Breast epithelium (tissue), 3 donors: ENCODE data around the gene ANKRD13D.

Experiments used
- POLR2A ChIP-seq: fragments of 450-650 bp; IDR thresholded peaks from one replicate; pipeline ENCODE4 v1.6.1; 2016; ENCODE audit warnings: antibody characterized with exemption, mild to moderate bottlenecking, moderate library complexity
- POLR2AphosphoS5 ChIP-seq, 3 donors: sonication (generic); formaldehyde crosslinking; IDR thresholded peaks; one replicate each; pipeline ENCODE4 v1.6.1; 2017; ENCODE audit warnings: antibody characterized with exemption in 3 of 3
- TF ChIP-seq, protein P1 (sequence below), 3 donors: fragments of 450-650 bp; IDR thresholded peaks; one replicate each; pipeline ENCODE4 v1.5.1; 2016 to 2017; ENCODE audit warnings: antibody characterized with exemption in 3 of 3, mild to moderate bottlenecking in 3 of 3, moderate library complexity in 3 of 3

DNA sequence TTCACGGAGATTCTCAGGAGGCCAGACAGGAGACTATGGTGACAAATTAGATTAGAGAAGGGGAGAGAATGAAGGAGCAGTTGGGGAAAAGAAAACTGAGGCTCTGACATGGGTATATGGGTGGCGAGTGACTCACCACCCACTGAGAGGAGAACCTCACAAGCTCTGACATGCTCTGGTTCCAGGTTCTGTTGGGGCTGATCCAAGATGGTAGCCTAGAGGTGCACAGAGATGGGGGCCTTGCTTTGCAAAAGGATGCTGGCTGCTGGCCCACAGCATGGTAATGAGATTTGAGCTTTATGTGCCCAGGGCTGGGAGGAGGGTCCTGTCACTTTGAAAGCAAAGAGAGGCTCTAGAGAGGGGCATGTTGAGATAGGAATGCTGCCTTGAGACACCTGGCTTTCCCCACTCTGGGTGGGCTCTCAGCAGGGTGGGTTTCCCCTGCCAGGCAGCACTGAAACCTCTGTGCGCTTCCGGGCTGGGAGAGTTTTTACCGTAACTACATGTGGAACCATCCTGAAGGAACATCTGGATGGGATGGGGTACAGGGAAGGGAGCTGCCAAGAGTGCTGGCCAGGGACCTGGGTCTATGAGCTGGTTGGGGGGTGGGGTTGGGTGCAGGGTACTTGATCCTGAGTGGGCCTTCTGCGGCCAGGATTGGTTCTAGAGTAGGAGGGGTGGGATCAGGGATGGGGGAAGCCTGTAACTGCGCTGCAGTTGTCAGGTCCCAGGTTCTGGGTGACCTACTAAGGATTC, 24.0 kb upstream of the ANKRD13D start:
- no peak for TF ChIP-seq POLR2AphosphoS5 (IDR thresholded peaks at IDR 0.05)
- TF ChIP-seq POLR2A, result no peak
- TF ChIP-seq, protein P1, sequence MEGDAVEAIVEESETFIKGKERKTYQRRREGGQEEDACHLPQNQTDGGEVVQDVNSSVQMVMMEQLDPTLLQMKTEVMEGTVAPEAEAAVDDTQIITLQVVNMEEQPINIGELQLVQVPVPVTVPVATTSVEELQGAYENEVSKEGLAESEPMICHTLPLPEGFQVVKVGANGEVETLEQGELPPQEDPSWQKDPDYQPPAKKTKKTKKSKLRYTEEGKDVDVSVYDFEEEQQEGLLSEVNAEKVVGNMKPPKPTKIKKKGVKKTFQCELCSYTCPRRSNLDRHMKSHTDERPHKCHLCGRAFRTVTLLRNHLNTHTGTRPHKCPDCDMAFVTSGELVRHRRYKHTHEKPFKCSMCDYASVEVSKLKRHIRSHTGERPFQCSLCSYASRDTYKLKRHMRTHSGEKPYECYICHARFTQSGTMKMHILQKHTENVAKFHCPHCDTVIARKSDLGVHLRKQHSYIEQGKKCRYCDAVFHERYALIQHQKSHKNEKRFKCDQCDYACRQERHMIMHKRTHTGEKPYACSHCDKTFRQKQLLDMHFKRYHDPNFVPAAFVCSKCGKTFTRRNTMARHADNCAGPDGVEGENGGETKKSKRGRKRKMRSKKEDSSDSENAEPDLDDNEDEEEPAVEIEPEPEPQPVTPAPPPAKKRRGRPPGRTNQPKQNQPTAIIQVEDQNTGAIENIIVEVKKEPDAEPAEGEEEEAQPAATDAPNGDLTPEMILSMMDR (IDR thresholded peaks at IDR 0.05), result no peak
